Endodermal cell (in vitro differentiated cells): Measurements from ENCODE around the gene EPHA8. TPM values are rescaled to one million over a fixed set of nuclear protein-coding genes. Genes with fewer than 3 reads are reported as not detected.

ENCODE experiments used
- DNase-seq: peaks from one replicate; pipeline ENCODE4 v3.0.0-alpha.2; 2017
- H3K27ac ChIP-seq: 2 replicates; pipeline ENCODE4 v1.5.1; 2013; ENCODE audit warnings: mild to moderate bottlenecking, low read depth, low read length, moderate library complexity
- H3K27me3 ChIP-seq: 2 replicates; pipeline ENCODE4 v1.6.1; 2013; ENCODE audit warnings: mild to moderate bottlenecking, low read length, moderate library complexity; ENCODE audit not compliant: insufficient read depth, control insufficient read depth, poor library complexity, severe bottlenecking
- H3K36me3 ChIP-seq: 2 replicates; pipeline ENCODE4 v1.7.0; 2013; ENCODE audit warnings: mild to moderate bottlenecking, low read length, moderate library complexity; ENCODE audit not compliant: control insufficient read depth, insufficient read depth
- H3K4me1 ChIP-seq: one replicate; pipeline ENCODE4 v1.7.0; 2013; ENCODE audit warnings: low read length; ENCODE audit not compliant: control insufficient read depth, insufficient read depth
- H3K4me3 ChIP-seq: 2 replicates; pipeline ENCODE4 v1.5.1; 2013; ENCODE audit warnings: mild to moderate bottlenecking, low read length, moderate library complexity
- H3K9ac ChIP-seq: 2 replicates; pipeline ENCODE4 v1.6.1; 2013; ENCODE audit warnings: mild to moderate bottlenecking, low read length, moderate library complexity; ENCODE audit not compliant: poor library complexity, severe bottlenecking; ENCODE audit errors: extremely low read depth
- H3K9me3 ChIP-seq: 2 replicates; pipeline ENCODE4 v1.6.1; 2013; ENCODE audit warnings: mild to moderate bottlenecking, low read length, moderate library complexity; ENCODE audit not compliant: control insufficient read depth
- H3K27ac Mint-ChIP-seq: 2 replicates; pipeline ENCODE4 v1.8.0; 2020; ENCODE audit warnings: mixed read lengths
- H3K27me3 Mint-ChIP-seq: 2 replicates; pipeline ENCODE4 v1.8.0; 2021; ENCODE audit warnings: mild to moderate bottlenecking, mixed read lengths; ENCODE audit not compliant: insufficient read depth
- H3K36me3 Mint-ChIP-seq: 2 replicates; pipeline ENCODE4 v1.8.0; 2020; ENCODE audit warnings: low read depth, mixed read lengths
- H3K4me1 Mint-ChIP-seq: 2 replicates; pipeline ENCODE4 v1.8.0; 2020; ENCODE audit warnings: mixed read lengths
- H3K4me3 Mint-ChIP-seq: 2 replicates; pipeline ENCODE4 v1.8.0; 2020; ENCODE audit warnings: mild to moderate bottlenecking, moderate library complexity, mixed read lengths
- H3K9me3 Mint-ChIP-seq: 2 replicates; pipeline ENCODE4 v1.8.0; 2020; ENCODE audit warnings: mild to moderate bottlenecking, mixed read lengths
- WGBS, 2 experiments: methylation state at CpG; one replicate each; pipeline versions ENCODE4 v1.1.5 to v1.1.7; 2013; ENCODE audit warnings: missing lambda C conversion rate in 2 of 2, mixed read lengths in 1 of 2; ENCODE audit not compliant: insufficient coverage in 1 of 2, insufficient read length in 1 of 2; 5-methylcytosine and 5-hydroxymethylcytosine counted together
- total RNA-seq, 2 donors: library from RNA; stranded (reverse); fragmentation: NEBNext Ultra II Directional in 1 of 2; extraction: Animal tissue kit (Norgen Biotek cat#: 25700) in 1 of 2; gene quantifications; 2 replicates in 1 of 2; 3 replicates in 1 of 2; pipeline ENCODE4 v1.2.1, GENCODE V29; 2021
- TF ChIP-seq, protein P1 (sequence below): fragments of 200-600 bp; sonication (generic); conservative IDR thresholded peaks from 2 replicates; pipeline ENCODE4 v1.5.0; 2021; ENCODE audit warnings: antibody characterized with exemption, mild to moderate bottlenecking

EPHA8 gene
- total RNA-seq, 2 donors from 2014 or later = 1.5 TPM

DNA sequence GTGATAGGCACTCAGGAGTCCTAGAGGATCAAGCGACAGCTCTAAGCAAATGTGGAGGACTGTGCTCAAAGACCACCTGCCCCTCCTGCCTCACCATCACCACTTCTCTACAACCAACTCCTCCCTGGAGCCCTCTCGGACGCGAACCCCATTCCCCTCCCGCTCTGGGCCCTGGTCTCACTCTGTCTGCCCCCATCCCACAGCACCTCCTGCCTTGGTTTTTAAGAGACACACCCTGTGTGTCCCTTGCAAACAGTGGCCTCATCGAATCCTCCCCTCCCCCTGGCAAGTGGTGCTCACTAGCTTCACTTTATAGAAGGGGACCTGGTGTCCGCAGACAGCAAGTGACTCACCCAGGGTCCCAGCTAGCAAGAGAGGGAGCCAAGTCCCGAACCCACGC lies 28.8 kb downstream of the EPHA8 start:
- TF ChIP-seq, protein P1, sequence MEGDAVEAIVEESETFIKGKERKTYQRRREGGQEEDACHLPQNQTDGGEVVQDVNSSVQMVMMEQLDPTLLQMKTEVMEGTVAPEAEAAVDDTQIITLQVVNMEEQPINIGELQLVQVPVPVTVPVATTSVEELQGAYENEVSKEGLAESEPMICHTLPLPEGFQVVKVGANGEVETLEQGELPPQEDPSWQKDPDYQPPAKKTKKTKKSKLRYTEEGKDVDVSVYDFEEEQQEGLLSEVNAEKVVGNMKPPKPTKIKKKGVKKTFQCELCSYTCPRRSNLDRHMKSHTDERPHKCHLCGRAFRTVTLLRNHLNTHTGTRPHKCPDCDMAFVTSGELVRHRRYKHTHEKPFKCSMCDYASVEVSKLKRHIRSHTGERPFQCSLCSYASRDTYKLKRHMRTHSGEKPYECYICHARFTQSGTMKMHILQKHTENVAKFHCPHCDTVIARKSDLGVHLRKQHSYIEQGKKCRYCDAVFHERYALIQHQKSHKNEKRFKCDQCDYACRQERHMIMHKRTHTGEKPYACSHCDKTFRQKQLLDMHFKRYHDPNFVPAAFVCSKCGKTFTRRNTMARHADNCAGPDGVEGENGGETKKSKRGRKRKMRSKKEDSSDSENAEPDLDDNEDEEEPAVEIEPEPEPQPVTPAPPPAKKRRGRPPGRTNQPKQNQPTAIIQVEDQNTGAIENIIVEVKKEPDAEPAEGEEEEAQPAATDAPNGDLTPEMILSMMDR = no peak
- H3K27ac Mint-ChIP-seq = peak overlapping the region; percentile 59
- H3K4me1 Mint-ChIP-seq = no peaks in the 10 kb centered on the region
- Histone ChIP-seq H3K4me3 (no peak overlapping the region), H3K27ac (no peak overlapping the region), H3K4me1 (no peaks in the 10 kb centered on the region), H3K27me3 (no peaks in the 10 kb centered on the region), H3K9ac (no peak overlapping the region), H3K36me3 (no peaks in the 10 kb centered on the region), H3K9me3 (no peaks in the 10 kb centered on the region)
- H3K27me3 Mint-ChIP-seq = peaks cover 2% of the 10 kb centered on the region
- H3K9me3 Mint-ChIP-seq = no peaks in the 10 kb centered on the region
- 90% methylated on average over 5 to 9 of the region's 9 CpGs for WGBS, 2 experiments
- no peak for DNase-seq
- no peak overlapping the region for H3K4me3 Mint-ChIP-seq
- no peaks in the 10 kb centered on the region for H3K36me3 Mint-ChIP-seq

DNA sequence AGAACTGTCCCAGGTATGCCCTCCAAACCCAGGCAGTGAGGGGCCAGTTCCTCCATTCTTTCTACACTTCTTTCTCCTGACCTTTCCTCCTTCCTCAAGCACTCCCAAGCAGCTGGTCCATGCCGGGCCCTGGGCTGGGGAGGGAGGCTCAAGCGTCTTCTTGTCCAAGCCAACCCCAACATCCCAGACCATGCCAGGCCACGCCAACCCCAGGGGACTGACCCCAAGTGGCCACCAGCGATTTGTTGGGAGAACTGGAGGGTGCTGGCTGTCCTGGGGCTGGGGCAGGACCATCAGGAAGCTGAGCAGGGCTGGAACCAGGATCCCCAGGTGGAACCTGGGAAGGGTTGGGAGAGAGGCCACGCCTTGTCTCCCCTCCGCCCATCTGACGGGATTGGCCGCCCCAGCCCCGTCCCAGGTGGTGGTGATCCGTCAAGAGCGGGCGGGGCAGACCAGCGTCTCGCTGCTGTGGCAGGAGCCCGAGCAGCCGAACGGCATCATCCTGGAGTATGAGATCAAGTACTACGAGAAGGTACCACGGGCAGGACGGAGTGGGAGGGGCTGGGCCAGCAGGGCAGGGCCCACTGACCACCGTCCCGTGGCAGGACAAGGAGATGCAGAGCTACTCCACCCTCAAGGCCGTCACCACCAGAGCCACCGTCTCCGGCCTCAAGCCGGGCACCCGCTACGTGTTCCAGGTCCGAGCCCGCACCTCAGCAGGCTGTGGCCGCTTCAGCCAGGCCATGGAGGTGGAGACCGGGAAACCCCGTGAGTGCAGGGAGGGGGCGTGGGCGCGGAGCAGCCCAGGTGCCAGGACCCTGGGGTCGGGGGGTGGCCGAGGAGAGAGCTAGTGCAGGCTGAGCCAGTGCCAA lies 29.9 kb downstream of the EPHA8 start:
- Mint-ChIP-seq H3K27me3 (peaks cover 2% of the 10 kb centered on the region), H3K9me3 (no peaks in the 10 kb centered on the region), H3K27ac (no peak overlapping the region), H3K4me1 (no peaks in the 10 kb centered on the region), H3K36me3 (no peaks in the 10 kb centered on the region), H3K4me3 (no peak overlapping the region)
- H3K27me3 ChIP-seq = no peaks in the 10 kb centered on the region
- DNase-seq = peak; percentile 93
- H3K27ac ChIP-seq = no peak overlapping the region
- H3K9me3 ChIP-seq = no peaks in the 10 kb centered on the region
- H3K4me3 ChIP-seq = no peak overlapping the region
- no peaks in the 10 kb centered on the region for H3K4me1 ChIP-seq
- no peak overlapping the region for H3K9ac ChIP-seq
- TF ChIP-seq, protein P1 = no peak
- WGBS, 2 experiments = 89 to 95% methylated on average over 27 to 38 of the region's 38 CpGs
- H3K36me3 ChIP-seq = no peaks in the 10 kb centered on the region

DNA sequence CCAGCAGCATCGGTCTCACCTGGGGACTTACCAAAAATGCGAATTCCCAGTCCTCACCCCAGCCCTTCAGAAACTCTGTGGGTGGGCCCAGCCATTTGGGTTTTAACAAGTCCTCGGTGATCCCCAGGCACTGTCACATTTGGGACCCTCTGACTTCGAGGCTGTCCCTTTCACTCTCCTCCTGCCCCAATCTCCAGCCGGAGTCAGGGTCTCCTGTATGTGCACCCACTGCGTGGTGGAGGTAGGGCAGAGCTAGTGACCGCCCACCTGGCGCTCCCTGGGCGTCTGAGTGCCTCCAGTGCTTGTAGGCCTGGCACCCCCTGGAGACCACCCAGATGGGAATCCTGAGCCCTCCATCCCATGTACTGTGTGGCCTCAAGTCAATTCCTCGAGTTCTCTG lies 31.1 kb downstream of the EPHA8 start:
- Mint-ChIP-seq H3K4me3 (no peak overlapping the region), H3K4me1 (no peaks in the 10 kb centered on the region), H3K36me3 (no peaks in the 10 kb centered on the region), H3K27me3 (peaks cover 6% of the 10 kb centered on the region), H3K27ac (no peak overlapping the region), H3K9me3 (no peaks in the 10 kb centered on the region)
- Histone ChIP-seq H3K9ac (no peak overlapping the region), H3K36me3 (no peaks in the 10 kb centered on the region), H3K4me3 (no peak overlapping the region), H3K4me1 (no peaks in the 10 kb centered on the region), H3K9me3 (no peaks in the 10 kb centered on the region), H3K27ac (no peak overlapping the region), H3K27me3 (no peaks in the 10 kb centered on the region)
- WGBS, 2 experiments = 89 to 98% methylated on average over 5 to 10 of the region's 10 CpGs
- DNase-seq = no peak
- TF ChIP-seq, protein P1 = no peak
